Fibroblast of lung (primary cell): ENCODE measurements around the gene PBXIP1. TPM values are rescaled to one million over a fixed set of nuclear protein-coding genes. Genes with fewer than 3 reads are reported as not detected.

Experiments used
- DNase-seq, 2 donors: peaks; one replicate each; pipeline versions ENCODE4 v3.0.0 to v3.0.0-alpha.2; 2010; ENCODE audit warnings: low read depth in 2 of 2
- H2AFZ ChIP-seq: 2 replicates; pipeline ENCODE4 v1.5.1; 2012; ENCODE audit warnings: low read length, control low read depth, inconsistent platforms
- H3K27ac ChIP-seq: 2 replicates; pipeline ENCODE4 v1.5.1; 2011; ENCODE audit warnings: low read length, control low read depth; ENCODE audit not compliant: insufficient read depth
- H3K27me3 ChIP-seq: 2 replicates; pipeline ENCODE4 v1.5.1; 2011; ENCODE audit warnings: mild to moderate bottlenecking, low read length; ENCODE audit not compliant: control insufficient read depth, insufficient read depth
- H3K36me3 ChIP-seq: 2 replicates; pipeline ENCODE4 v1.5.1; 2011; ENCODE audit warnings: low read length; ENCODE audit not compliant: control insufficient read depth, insufficient read depth
- H3K4me1 ChIP-seq: 2 replicates; pipeline ENCODE4 v1.5.1; 2011; ENCODE audit warnings: low read length; ENCODE audit not compliant: control insufficient read depth, insufficient read depth; ENCODE audit errors: extremely low read depth
- H3K4me2 ChIP-seq: 2 replicates; pipeline ENCODE4 v1.5.1; 2011; ENCODE audit warnings: low read length, control low read depth; ENCODE audit not compliant: insufficient read depth; ENCODE audit errors: extremely low read depth
- H3K4me3 ChIP-seq, 4 experiments: fragments of 200-600 bp in 1 of 4; sonication (generic) in 1 of 4; replicated peaks in 1 of 4; 2 replicates each; pipeline ENCODE4 v1.5.1; 2011 to 2016; ENCODE audit warnings: low read length in 4 of 4, low read depth in 3 of 4, mild to moderate bottlenecking in 3 of 4, control low read depth in 2 of 4, inconsistent platforms in 1 of 4, mixed read lengths in 1 of 4; ENCODE audit not compliant: insufficient read depth in 1 of 4; ENCODE audit errors: control extremely low read depth in 1 of 4
- H3K79me2 ChIP-seq: 2 replicates; pipeline ENCODE4 v1.5.1; 2012; ENCODE audit warnings: mild to moderate bottlenecking, low read length, inconsistent platforms; ENCODE audit not compliant: control insufficient read depth, insufficient read depth
- H3K9ac ChIP-seq: 2 replicates; pipeline ENCODE4 v1.5.1; 2011; ENCODE audit warnings: mild to moderate bottlenecking, low read length, control low read depth; ENCODE audit not compliant: insufficient read depth
- H3K9me3 ChIP-seq: 2 replicates; pipeline ENCODE4 v1.5.1; 2012; ENCODE audit warnings: low read depth, low read length; ENCODE audit not compliant: control insufficient read depth, insufficient read depth
- H4K20me1 ChIP-seq: 2 replicates; pipeline ENCODE4 v1.5.1; 2011; ENCODE audit warnings: low read length; ENCODE audit not compliant: control insufficient read depth, insufficient read depth; ENCODE audit errors: extremely low read depth
- CTCF ChIP-seq, 2 donors: IDR thresholded peaks in 1 of 2; conservative IDR thresholded peaks in 1 of 2; 1 replicate in 1 of 2; 2 replicates in 1 of 2; pipeline ENCODE4 v1.5.1; 2011 to 2012; ENCODE audit warnings: low read length in 2 of 2, control low read depth in 1 of 2, inconsistent platforms in 1 of 2, low read depth in 1 of 2, mild to moderate bottlenecking in 1 of 2
- EZH2 ChIP-seq: IDR thresholded peaks from 2 replicates; pipeline ENCODE4 v1.5.1; 2012; ENCODE audit warnings: low read length, control low read depth, mild to moderate bottlenecking; ENCODE audit errors: missing control alignments
- polyA plus RNA-seq, 2 donors: library from polyadenylated mRNA; depleted of rRNA in 1 of 2; stranded (reverse) in 1 of 2; unstranded in 1 of 2; fragments of >200 nt; gene quantifications; 2 replicates each; pipeline ENCODE4 v1.2.1, GENCODE V29; 2011 to 2012; ENCODE audit warnings: missing spikeins in 1 of 2
- total RNA-seq: library from RNA; depleted of rRNA; stranded (reverse); fragments of >200 nt; gene quantifications from 2 replicates; pipeline ENCODE4 v1.2.1, GENCODE V29; 2014

Gene PBXIP1
- total and polyA plus RNA-seq, 2 donors (not counting 1 experiment from before 2014, with no cell fraction given), result 32.8 to 106 TPM

GRCh38 chr1:154935749-154936554 lies 19.9 kb downstream of the PBXIP1 start:
- DNase-seq, result no peak
- no peaks in the 10 kb centered on the region for H3K9me3 ChIP-seq
- H3K9ac ChIP-seq, result peak overlapping the region; percentile 100
- H3K79me2 ChIP-seq, result peaks cover 2% of the 10 kb centered on the region
- H3K27me3 ChIP-seq, result no peaks in the 10 kb centered on the region
- TF ChIP-seq CTCF (conservative IDR thresholded peaks at IDR 0.05 in 1 of 2, IDR thresholded peaks at IDR 0.05 in 1 of 2; ENCODE audit: low read depth in 1 of 2, low read length in 2 of 2) (no peak), EZH2 (no peak)
- peak overlapping the region; percentile 90 for H3K4me2 ChIP-seq
- peak overlapping the region; percentile 100 for H3K27ac ChIP-seq
- peaks cover 3% of the 10 kb centered on the region for H3K4me1 ChIP-seq
- no peaks in the 10 kb centered on the region for H3K36me3 ChIP-seq
- peak overlapping the region; percentile 76 to 95 (median 88) for H3K4me3 ChIP-seq
- H4K20me1 ChIP-seq, result no peaks in the 10 kb centered on the region
- H2AFZ ChIP-seq, result peak overlapping the region; percentile 98

GRCh38 chr1:154934358-154934948 lies 21.4 kb downstream of the PBXIP1 start:
- Histone ChIP-seq H3K9ac (no peak overlapping the region), H3K4me1 (peaks cover 3% of the 10 kb centered on the region), H3K27me3 (no peaks in the 10 kb centered on the region), H3K36me3 (no peaks in the 10 kb centered on the region), H3K27ac (no peak overlapping the region), H3K79me2 (peaks cover 2% of the 10 kb centered on the region), H3K9me3 (no peaks in the 10 kb centered on the region), H3K4me3 (no peak overlapping the region), H3K4me2 (no peak overlapping the region), H4K20me1 (no peaks in the 10 kb centered on the region), H2AFZ (no peak overlapping the region)
- no peak for DNase-seq
- no peak for TF ChIP-seq EZH2
- no peak for TF ChIP-seq CTCF (conservative IDR thresholded peaks at IDR 0.05 in 1 of 2, IDR thresholded peaks at IDR 0.05 in 1 of 2; ENCODE audit: low read depth in 1 of 2, low read length in 2 of 2)

- no peak overlapping the region for H3K27ac ChIP-seq
- TF ChIP-seq CTCF (conservative IDR thresholded peaks at IDR 0.05 in 1 of 2, IDR thresholded peaks at IDR 0.05 in 1 of 2; ENCODE audit: low read depth in 1 of 2, low read length in 2 of 2), result no peak
- no peak for TF ChIP-seq EZH2
- no peaks in the 10 kb centered on the region for H4K20me1 ChIP-seq
- H2AFZ ChIP-seq, result no peak overlapping the region
- no peak overlapping the region for H3K4me2 ChIP-seq
- peaks cover 2% of the 10 kb centered on the region for H3K4me1 ChIP-seq
- no peaks in the 10 kb centered on the region for H3K9me3 ChIP-seq
- no peak overlapping the region for H3K4me3 ChIP-seq
- DNase-seq, result no peak
- H3K79me2 ChIP-seq, result peaks cover 2% of the 10 kb centered on the region
- H3K9ac ChIP-seq, result no peak overlapping the region
- H3K36me3 ChIP-seq, result peaks cover 2% of the 10 kb centered on the region
- H3K27me3 ChIP-seq, result no peaks in the 10 kb centered on the region
Measured at GRCh38 chr1:154931940-154932487, 23.9 kb downstream of the PBXIP1 start.
